Left forelimb (tissue), 1 donor: ENCODE data around the gene ZMIZ2.

ENCODE experiments used
- DNase-seq: peaks from one replicate; pipeline ENCODE4 v3.0.0-alpha.2; 2018; ENCODE audit warnings: low spot score

Gene ZMIZ2

GRCh38 chr7:44755698-44756627 lies 7.3 kb downstream of the ZMIZ2 start:
- DNase-seq, result no peak

DNA sequence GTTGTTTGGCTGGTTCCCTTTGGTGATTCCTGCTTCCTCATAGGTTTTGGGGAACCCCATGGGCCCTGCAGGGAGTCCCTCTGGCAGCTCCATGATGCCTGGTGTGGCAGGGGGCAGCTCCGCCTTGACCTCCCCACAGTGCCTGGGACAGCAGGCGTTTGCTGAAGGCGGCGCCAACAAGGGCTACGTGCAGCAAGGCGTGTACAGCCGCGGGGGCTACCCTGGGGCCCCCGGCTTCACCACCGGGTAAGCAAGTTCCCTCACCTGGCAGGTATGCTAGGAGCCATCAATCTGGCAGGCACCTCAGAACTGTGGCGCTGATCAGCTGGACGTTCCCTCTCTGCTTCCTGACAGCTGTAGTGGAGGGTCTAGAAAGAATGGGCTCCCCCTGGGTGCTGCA lies 8.3 kb downstream of the ZMIZ2 start:
- DNase-seq, result no peak

DNA sequence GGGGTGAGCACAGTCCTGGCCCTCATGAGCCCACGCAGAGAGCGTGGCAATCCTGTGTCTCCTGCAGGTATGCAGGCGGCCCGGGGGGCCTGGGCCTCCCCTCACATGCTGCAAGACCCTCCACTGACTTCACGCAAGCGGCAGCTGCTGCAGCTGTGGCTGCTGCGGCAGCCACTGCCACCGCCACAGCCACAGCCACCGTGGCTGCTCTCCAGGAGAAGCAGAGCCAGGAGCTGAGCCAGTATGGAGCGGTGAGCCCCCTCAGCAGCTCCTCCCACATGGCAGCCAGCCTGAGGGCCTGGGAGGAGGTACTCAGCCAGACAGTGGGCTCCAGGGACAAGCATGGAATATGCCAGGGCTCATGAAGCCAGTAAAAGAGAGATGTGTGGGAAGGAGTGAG lies 8.7 kb downstream of the ZMIZ2 start:
- DNase-seq, result peak; percentile 87

GRCh38 chr7:44757739-44758138 lies 9.1 kb downstream of the ZMIZ2 start:
- no peak for DNase-seq

GRCh38 chr7:44759246-44759645 lies 10.6 kb downstream of the ZMIZ2 start:
- no peak for DNase-seq

DNA sequence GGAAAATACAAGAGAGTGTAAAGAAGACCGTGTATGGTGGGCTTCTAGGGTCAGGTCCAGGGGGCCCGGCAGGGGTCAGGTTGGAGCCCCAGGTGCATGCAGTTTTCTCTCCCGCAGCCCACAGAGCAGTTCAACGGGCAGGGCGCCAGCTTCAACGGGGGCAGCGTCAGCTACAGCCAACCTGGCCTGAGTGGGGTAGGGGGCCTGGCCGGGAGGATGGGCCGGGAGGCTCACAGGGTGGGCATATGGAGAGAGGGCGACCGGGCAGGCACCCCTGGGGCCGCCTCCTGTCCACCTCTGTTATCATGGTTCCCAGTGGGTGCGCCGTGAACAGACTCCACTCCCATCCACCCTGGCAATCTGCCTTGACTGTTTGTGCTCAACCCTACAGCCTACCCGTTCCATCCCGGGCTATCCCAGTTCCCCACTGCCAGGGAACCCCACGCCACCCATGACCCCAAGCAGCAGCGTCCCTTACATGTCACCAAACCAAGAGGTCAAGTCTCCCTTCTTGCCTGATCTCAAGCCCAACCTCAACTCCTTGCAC lies 11.5 kb downstream of the ZMIZ2 start:
- no peak for DNase-seq

DNA sequence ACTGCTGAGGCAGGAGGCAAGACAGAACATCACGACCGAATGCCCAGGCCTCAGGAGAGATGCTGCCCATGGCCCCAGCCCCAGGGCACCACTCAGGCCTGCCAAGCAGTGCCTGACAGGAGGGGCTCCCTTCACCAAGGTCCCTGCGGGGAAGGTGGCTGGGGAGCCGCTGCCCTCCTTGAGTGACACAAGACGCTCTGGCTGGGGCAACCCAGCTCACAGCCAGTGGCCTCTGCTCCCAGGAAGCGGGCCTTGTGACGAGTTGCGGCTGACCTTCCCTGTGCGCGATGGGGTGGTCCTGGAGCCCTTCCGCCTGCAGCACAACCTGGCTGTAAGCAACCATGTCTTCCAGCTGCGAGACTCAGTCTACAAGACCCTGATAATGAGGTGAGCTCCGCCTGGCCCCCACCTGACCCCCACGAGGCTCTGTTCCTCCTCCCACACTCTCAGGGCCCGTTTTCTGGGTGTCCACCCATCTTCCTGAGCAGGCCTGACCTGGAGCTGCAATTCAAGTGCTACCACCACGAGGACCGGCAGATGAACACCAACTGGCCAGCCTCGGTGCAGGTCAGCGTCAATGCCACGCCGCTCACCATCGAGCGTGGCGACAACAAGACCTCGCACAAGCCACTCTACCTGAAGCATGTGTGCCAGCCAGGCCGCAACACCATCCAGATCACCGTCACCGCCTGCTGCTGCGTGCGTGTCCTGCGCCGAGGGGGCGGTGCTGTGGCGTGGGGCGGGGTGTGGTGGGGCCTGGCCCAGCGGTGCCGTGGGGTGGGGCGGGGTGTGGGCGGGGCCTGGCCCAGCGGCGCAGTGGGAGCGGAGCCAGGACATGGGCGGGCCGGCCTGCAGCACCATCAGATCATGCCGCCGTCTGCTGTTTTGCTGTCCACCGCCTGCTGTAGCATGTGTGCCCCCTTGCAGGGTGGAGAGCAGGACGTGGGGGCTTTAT lies 12.8 kb downstream of the ZMIZ2 start:
- no peak for DNase-seq

GRCh38 chr7:44762300-44762699 lies 13.7 kb downstream of the ZMIZ2 start:
- DNase-seq, result no peak

DNA sequence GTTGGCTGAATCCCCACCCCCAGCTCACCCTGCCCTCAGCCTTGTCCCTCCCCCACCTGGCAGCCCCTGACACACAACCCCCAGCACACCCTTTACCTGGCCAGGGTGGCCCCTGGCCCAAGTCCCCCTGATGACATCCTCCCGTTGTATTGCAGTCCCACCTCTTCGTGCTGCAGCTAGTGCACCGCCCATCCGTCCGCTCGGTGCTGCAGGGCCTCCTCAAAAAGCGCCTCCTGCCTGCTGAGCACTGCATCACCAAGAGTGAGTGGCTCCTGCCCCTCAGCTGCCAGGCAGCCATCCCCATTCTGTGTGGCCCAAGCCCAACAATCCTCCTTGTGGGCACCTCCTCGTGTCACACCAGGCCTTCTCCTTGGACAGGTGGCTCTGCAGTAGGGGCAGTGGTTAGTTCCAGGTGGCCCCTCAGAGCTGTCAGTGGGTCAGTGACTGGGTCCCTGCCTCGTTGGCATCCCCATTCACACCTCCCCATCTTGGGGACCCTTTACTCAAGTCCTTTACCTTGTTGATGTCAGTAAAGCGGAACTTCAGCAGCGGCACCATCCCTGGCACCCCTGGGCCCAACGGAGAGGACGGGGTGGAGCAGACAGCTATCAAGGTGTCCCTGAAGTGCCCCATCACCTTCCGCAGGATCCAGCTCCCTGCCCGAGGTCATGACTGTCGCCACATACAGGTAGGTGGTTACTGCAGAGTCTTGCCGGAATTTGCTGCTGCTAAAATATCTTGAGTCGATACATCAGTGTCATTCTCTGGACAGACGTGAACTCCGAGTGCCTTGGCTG lies 14.3 kb downstream of the ZMIZ2 start:
- DNase-seq, result no peak

DNA sequence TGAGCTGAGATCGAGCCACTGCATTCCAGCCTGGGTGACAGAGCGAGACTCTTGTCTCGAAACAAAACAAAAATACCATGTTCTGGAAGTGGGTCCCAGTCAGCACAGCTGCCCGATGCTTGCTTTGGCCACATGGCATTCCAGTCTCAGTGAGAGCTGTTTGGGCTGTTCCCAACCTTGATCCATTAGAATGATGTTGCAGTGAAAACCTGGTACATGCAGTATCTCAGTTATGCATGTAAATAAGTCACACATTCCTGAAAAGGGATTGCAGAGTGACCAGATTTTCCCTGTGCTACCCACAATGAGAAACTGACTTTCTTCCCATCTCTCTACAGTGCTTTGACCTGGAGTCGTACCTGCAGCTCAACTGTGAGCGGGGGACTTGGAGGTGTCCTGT lies 15.4 kb downstream of the ZMIZ2 start:
- no peak for DNase-seq

DNA sequence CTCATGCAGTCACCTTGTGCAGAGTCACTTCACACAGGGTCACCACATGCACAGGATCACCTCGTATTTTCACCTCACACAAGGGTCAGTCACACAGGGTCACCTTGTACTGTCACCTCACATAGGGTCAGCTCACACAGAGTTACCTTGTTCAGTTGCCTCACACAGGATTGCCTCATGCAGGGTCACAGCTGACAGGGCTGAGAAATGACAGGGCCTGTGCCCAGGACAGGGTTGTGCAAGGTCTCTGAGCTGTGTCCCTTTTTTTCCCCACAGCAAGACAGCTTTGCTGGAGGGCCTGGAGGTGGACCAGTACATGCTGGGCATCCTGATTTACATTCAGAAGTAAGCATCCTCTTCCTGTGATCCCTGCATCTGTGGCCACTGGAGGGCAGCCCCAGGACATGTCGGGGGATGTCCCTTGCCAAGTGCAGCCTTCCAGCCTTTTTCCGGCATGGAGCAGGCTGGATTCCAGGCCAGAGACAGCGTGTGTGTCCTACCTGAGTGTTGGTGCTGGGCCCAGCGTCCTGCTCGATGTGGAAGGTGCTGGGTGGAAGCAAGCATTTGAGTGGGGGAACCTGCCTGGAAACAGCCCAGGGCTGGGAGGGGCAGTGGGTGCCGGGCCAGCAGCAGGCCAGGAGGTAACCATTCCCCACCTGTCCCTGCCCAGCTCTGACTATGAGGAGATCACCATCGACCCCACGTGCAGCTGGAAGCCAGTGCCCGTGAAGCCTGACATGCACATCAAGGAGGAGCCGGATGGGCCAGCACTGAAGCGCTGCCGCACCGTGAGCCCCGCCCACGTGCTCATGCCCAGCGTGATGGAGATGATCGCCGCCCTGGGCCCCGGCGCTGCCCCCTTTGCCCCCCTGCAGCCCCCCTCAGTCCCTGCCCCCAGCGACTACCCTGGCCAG lies 16.3 kb downstream of the ZMIZ2 start:
- no peak for DNase-seq

GRCh38 chr7:44765579-44766415 lies 17.1 kb downstream of the ZMIZ2 start:
- DNase-seq, result no peak

- no peak for DNase-seq
Observed at GRCh38 chr7:44766416-44766801, 17.8 kb downstream of the ZMIZ2 start.

GRCh38 chr7:44767134-44767911 lies 18.7 kb downstream of the ZMIZ2 start:
- no peak for DNase-seq

DNA sequence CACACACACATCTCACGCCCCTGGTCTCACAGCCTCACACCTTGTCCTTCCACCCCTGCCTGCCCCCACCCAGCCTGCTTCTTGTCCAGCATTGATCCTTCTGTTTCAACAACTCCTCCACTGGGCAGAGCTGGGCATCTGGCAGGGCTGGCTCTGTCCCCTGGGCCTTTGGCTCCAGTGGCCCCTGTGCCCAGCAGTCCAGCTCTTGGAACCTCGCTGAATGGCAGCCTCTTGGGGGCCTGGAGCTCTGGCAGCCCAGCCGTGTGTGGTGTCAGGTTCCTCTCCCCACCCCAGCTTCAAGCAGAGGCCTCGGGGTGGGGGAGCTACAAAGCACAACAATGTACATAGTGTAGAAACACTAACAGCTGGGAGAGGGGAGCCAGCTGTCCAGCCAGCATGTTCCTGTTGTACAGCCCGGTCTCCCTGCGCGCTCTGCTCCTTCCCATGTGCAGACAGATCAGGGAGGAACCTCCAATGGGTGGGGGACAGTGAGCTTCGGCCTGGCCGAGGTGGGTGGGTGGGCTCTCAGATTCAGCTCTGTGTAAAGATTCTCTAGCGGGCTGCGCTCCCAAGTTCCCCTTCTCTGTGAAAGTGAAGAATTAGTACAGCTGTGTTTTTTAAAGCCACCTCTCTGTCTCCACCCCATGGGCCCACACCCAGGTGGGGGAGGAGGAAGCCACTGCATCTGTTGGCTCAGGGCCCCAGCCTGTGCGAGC lies 19.4 kb downstream of the ZMIZ2 start:
- DNase-seq, result peak; percentile 89

- DNase-seq, result no peak
Observed at GRCh38 chr7:44768628-44769371, 20.2 kb downstream of the ZMIZ2 start.

DNA sequence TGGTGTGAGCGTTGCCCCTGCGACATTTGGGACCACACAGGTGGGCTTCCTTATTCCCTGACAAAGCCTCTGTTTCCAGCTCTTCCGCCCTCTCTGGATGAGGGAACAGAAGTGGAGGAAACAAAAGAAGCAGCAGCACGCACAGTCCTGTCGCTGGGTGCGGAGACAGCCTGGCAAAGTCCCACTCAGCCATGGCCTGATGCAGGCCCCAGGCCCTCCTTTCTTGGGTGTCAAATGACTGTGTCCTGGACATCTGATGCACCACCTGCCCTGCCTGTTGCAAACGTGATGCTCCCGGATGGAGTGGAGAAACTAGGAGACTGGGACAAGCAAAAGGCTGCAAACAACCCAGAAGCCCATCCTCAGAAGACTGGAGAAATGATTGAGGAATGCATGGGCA lies 20.7 kb downstream of the ZMIZ2 start:
- no peak for DNase-seq
